MCF 10A (cell line): ENCODE data around the gene KLHL8. TPM values are rescaled to one million over a fixed set of nuclear protein-coding genes. Genes with fewer than 3 reads are reported as not detected.
A peak's percentile ranks its signal among the peaks of the same experiment; 100 is the strongest.

Source experiments
- BruUV-seq: library from RNA; stranded (reverse); fragments of 400-500 nt; replicated peaks from 2 replicates; lab custom pipeline; 2021; lab: Mats Ljungman, UMichigan
- CTCF ChIA-PET: fragments of 300-600 bp; sonication (Branson Sonifier 250); formaldehyde crosslinking; extraction: SDS; loops from one replicate; lab custom pipeline; 2021; ENCODE audit warnings: antibody characterized with exemption, inconsistent platforms; lab: Yijun Ruan, JAX
- POLR2A ChIA-PET: fragments of 300-600, 350-650 bp; sonication (Branson Sonifier 250); formaldehyde crosslinking; extraction: SDS; loops from one replicate; lab custom pipeline; 2020; ENCODE audit warnings: antibody characterized with exemption, inconsistent platforms; lab: Yijun Ruan, JAX
- DNase-seq: peaks from one replicate; pipeline ENCODE4 v3.0.0-alpha.2; 2018; ENCODE audit not compliant: unreplicated experiment
- H3K27ac Mint-ChIP-seq: one replicate; pipeline ENCODE4 v1.8.0; 2022; ENCODE audit warnings: mild to moderate bottlenecking, low read depth, mixed read lengths; ENCODE audit not compliant: unreplicated experiment
- H3K27me3 Mint-ChIP-seq: one replicate; pipeline ENCODE4 v1.8.0; 2022; ENCODE audit warnings: mixed read lengths; ENCODE audit not compliant: insufficient read depth, unreplicated experiment
- H3K36me3 Mint-ChIP-seq: one replicate; pipeline ENCODE4 v1.8.0; 2022; ENCODE audit warnings: mild to moderate bottlenecking, moderate library complexity, mixed read lengths; ENCODE audit not compliant: insufficient read depth, unreplicated experiment
- H3K4me1 Mint-ChIP-seq: one replicate; pipeline ENCODE4 v1.8.0; 2022; ENCODE audit warnings: mixed read lengths; ENCODE audit not compliant: insufficient read depth, unreplicated experiment
- H3K4me3 Mint-ChIP-seq: one replicate; pipeline ENCODE4 v1.8.0; 2022; ENCODE audit warnings: mild to moderate bottlenecking, moderate library complexity, mixed read lengths; ENCODE audit not compliant: unreplicated experiment
- H3K9me3 Mint-ChIP-seq: one replicate; pipeline ENCODE4 v1.8.0; 2022; ENCODE audit warnings: mixed read lengths; ENCODE audit not compliant: unreplicated experiment
- intact Hi-C: fragments of 100-400 bp; cut with micrococcal nuclease; formaldehyde crosslinking; loops from 2 replicates; pipeline ENCODE4 v1.14.1; 2022
- total RNA-seq: library from RNA; stranded (reverse); gene quantifications from 2 replicates; pipeline ENCODE4 v1.2.3, GENCODE V29; 2022
- TF ChIP-seq, protein P1 (sequence below): fragments of 200-600 bp; IDR thresholded peaks from one replicate; pipeline ENCODE4 v1.8.0; 2022; ENCODE audit warnings: antibody characterized with exemption, mild to moderate bottlenecking; ENCODE audit not compliant: unreplicated experiment

The KLHL8 gene
- total RNA-seq, 1 experiment from 2014 or later = 14.9 TPM

DNA sequence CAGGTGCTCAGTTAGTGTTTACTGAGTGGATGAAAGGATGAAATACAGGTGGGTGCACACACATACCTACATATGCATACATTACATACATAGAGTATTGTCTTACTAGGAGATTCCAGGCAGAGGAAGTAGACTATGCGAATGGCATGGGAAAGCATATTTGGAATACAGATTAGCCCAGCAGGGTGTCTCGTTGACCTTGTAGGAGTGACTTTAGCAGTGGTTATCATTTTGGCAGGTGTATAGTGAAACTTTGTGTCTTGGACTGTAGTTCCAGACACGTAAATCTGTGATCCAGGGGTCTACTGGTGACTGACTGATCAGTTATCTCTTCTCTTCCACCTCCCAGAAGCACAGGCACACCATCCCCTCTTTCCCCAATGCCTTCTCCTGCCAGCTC is 86.3 kb downstream of the KLHL8 start:
- Mint-ChIP-seq H3K4me3 (no peak overlapping the region), H3K27me3 (no peaks in the 10 kb centered on the region), H3K36me3 (peaks cover 97% of the 10 kb centered on the region), H3K9me3 (no peaks in the 10 kb centered on the region), H3K27ac (no peak overlapping the region), H3K4me1 (no peaks in the 10 kb centered on the region)
- POLR2A ChIA-PET = interaction anchor here (1.2 kb wide), 1 partner anchor 13 kb away, joined by 7 read pairs; no protein-coding TSS in a partner anchor
- no peak for DNase-seq
- intact Hi-C loops = no loop called here
- TF ChIP-seq, protein P1, sequence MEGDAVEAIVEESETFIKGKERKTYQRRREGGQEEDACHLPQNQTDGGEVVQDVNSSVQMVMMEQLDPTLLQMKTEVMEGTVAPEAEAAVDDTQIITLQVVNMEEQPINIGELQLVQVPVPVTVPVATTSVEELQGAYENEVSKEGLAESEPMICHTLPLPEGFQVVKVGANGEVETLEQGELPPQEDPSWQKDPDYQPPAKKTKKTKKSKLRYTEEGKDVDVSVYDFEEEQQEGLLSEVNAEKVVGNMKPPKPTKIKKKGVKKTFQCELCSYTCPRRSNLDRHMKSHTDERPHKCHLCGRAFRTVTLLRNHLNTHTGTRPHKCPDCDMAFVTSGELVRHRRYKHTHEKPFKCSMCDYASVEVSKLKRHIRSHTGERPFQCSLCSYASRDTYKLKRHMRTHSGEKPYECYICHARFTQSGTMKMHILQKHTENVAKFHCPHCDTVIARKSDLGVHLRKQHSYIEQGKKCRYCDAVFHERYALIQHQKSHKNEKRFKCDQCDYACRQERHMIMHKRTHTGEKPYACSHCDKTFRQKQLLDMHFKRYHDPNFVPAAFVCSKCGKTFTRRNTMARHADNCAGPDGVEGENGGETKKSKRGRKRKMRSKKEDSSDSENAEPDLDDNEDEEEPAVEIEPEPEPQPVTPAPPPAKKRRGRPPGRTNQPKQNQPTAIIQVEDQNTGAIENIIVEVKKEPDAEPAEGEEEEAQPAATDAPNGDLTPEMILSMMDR = no peak
- no TSS peak for BruUV-seq
- CTCF ChIA-PET = interaction anchor here (1.2 kb wide), 1 partner anchor 14 kb away, joined by 5 read pairs; no protein-coding TSS in a partner anchor

DNA sequence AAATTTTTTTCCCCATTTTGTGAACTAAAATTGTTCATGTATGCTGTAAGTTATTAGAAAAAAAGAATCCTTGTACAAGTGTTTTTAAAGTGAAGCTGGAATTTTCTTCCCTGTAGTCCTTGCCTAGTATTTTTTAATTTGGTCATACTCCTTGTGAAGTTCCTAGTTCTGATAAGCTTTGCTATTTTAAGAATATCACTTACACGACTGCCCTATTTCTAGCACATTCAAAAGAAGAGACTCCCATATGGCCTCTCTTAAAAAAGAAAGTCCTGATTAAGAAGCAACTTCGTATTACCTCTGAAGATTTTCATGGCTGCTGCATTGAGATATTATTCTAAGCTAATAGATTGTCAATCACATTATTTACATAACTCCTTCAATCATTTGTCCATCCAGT is 87.2 kb downstream of the KLHL8 start:
- ChIA-PET CTCF (interaction anchor here (0.7 to 1.3 kb wide), 3 partner anchors 14 to 211 kb away, joined by 3 to 5 read pairs (median 4); no protein-coding TSS in a partner anchor), POLR2A (no interaction called here)
- Mint-ChIP-seq H3K9me3 (no peaks in the 10 kb centered on the region), H3K36me3 (peaks cover 97% of the 10 kb centered on the region), H3K4me1 (no peaks in the 10 kb centered on the region), H3K27me3 (no peaks in the 10 kb centered on the region), H3K27ac (no peak overlapping the region), H3K4me3 (no peak overlapping the region)
- intact Hi-C loops = no loop called here
- no TSS peak for BruUV-seq
- DNase-seq = no peak
- TF ChIP-seq, protein P1 = no peak

DNA sequence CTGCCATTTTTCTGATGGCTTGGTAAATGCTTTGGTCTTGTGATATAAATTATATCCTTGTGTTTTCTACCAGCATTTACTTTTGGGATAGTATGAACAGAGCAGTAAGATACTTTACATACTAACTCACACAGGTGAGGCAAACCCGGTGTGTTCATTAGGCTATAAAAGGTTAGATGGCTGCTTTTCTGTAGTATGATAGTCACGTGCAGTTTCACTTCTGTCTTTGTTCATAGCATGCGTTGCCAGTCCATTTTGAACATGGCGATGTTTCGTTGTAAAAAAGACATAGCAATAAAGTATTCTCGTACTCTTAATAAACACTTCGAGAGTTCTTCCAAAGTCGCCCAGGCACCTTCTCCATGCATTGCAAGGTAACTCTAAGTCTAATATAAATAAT is 88.4 kb downstream of the KLHL8 start:
- peaks cover 94% of the 10 kb centered on the region for H3K36me3 Mint-ChIP-seq
- H3K4me1 Mint-ChIP-seq = no peaks in the 10 kb centered on the region
- CTCF ChIA-PET = interaction anchor here (1.3 kb wide), 1 partner anchor 210 kb away, joined by 5 read pairs; no protein-coding TSS in a partner anchor
- intact Hi-C loops = no loop called here
- POLR2A ChIA-PET = no interaction called here
- H3K27me3 Mint-ChIP-seq = no peaks in the 10 kb centered on the region
- TF ChIP-seq, protein P1 = no peak
- BruUV-seq = no TSS peak
- H3K4me3 Mint-ChIP-seq = no peak overlapping the region
- no peaks in the 10 kb centered on the region for H3K9me3 Mint-ChIP-seq
- DNase-seq = no peak
- no peak overlapping the region for H3K27ac Mint-ChIP-seq

DNA sequence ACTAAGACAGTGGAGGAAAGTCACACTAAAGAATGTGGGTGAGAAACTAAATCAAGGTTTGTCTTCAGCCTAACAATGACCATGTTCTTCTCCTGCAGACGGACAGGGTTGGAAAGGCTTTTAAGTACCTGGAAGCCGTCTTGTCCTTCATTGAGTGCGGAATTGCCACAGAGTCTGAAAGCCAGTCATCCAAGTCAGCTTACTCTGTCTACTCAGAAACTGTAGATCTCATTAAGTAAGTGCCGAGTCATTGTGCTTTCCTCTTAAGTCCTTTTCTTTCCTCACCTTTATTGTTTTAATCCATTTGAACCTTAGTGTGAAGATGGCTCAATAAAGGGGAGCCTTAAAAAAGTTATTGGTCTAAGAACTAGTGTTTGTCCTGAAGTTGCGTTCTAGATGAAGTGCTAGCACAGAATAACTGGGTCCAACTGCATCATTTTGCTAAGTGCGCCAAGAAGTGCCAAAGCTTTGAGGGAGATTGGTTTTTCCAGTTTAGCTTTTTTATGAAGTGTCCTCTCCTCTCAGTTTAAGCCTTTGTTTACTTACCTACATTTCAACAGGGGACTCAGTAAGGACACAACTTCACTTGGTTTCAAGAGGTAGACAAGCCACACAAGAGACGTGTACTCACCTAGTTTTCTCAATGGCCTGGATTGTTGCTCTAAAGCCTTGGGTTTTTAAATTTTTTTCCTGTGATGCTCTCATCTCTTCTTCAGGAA is 89.3 kb downstream of the KLHL8 start:
- TF ChIP-seq, protein P1 = no peak
- Mint-ChIP-seq H3K27ac (peak overlapping the region; percentile 31), H3K4me1 (no peaks in the 10 kb centered on the region), H3K36me3 (peaks cover 95% of the 10 kb centered on the region), H3K4me3 (no peak overlapping the region), H3K9me3 (no peaks in the 10 kb centered on the region), H3K27me3 (no peaks in the 10 kb centered on the region)
- ChIA-PET CTCF (no interaction called here), POLR2A (interaction anchor here (0.7 kb wide), 1 partner anchor 111 kb away, joined by 3 read pairs; no protein-coding TSS in a partner anchor)
- intact Hi-C loops = no loop called here
- BruUV-seq = no TSS peak
- DNase-seq = no peak
